GM12892 (cell line): ENCODE measurements around the gene CEP57.

ENCODE experiments used
- POLR2A ChIP-seq: IDR thresholded peaks from 2 replicates; pipeline ENCODE4 v1.6.1; 2011; ENCODE audit warnings: low read depth, low read length, control low read depth
- TAF1 ChIP-seq: IDR thresholded peaks from 2 replicates; pipeline ENCODE4 v1.6.1; 2011; ENCODE audit warnings: low read depth, mild to moderate bottlenecking, control low read depth, low read length, borderline replicate concordance

DNA sequence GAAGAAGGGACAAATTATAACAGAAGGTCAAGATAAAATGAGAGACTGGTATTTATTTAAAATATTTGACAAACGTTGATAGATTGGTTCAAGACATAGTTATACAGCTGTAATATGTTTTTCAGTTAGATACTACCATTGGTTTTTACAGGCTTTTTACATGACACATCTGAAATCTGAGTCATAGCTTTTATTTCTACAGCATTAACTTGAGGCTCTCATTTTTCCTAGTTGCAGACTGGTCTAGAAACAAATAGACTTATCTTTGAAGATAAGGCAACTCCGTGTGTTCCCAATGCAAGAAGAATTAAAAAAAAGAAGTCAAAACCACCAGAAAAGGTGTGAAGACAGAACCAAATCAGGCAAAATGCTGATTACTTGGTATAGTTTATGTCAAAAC is 31.3 kb downstream of the CEP57 start:
- no peak for TF ChIP-seq POLR2A
- TF ChIP-seq TAF1: no peak
